K562 (cell line): ENCODE results near the gene ACKR3. TPM values are rescaled to one million over a fixed set of nuclear protein-coding genes. Genes with fewer than 3 reads are reported as not detected.

ENCODE experiments used
- ELK1 ChIP-seq: sonication (generic); formaldehyde crosslinking; IDR thresholded peaks from 2 replicates; pipeline ENCODE4 v1.8.1; 2022; ENCODE audit warnings: missing genetic modification reagents
- HEY1 ChIP-seq: fragments of 250-450 bp; sonication (Bioruptor Pico); IDR thresholded peaks from 2 replicates; pipeline ENCODE4 v1.5.0; 2020; ENCODE audit warnings: mild to moderate bottlenecking, moderate library complexity, borderline replicate concordance
- MLLT1 ChIP-seq, 2 experiments: fragments of 450-650 bp; IDR thresholded peaks; 2 replicates each; pipeline ENCODE4 v1.6.1; 2016
- TSHZ1 ChIP-seq: fragments of 250-450 bp; sonication (Bioruptor Pico); IDR thresholded peaks from 2 replicates; pipeline ENCODE4 v1.4.0; 2020; ENCODE audit warnings: mild to moderate bottlenecking, moderate library complexity
- ZKSCAN3 ChIP-seq: fragments of 250-450 bp; sonication (Bioruptor Pico); IDR thresholded peaks from 2 replicates; pipeline ENCODE4 v1.4.0; 2020
- polyA plus RNA-seq, 8 experiments: library from polyadenylated mRNA; depleted of rRNA in 4 of 8; stranded (reverse) in 5 of 8; unstranded in 3 of 8; fragments of >200 nt; fragmentation: Nextera tagmentation in 2 of 8; fragmentation: Illumina TruSeq in 1 of 8; extraction: Ambion mirVana in 2 of 8; extraction: Trizol in 1 of 8; gene quantifications; 2 replicates each; pipeline versions ENCODE4 v1.2.1 to v1.2.3, GENCODE V29; 2011 to 2014; ENCODE audit warnings: inconsistent platforms in 1 of 8, missing spikeins in 1 of 8
- total RNA-seq, 7 experiments: library from RNA; depleted of rRNA in 6 of 7; stranded (reverse); fragments of >200 nt in 6 of 7; fragmentation: Illumina TruSeq in 2 of 7; extraction: Trizol in 2 of 7; gene quantifications; 2 replicates each; pipeline versions ENCODE4 v1.2.1 to v1.2.3, GENCODE V29; 2011 to 2021; ENCODE audit warnings: low replicate concordance in 1 of 7
- TF ChIP-seq, protein P1 (sequence below): fragments of 200-600 bp; sonication (generic); IDR thresholded peaks from one replicate; pipeline ENCODE4 v1.6.1; 2012; ENCODE audit warnings: mild to moderate bottlenecking, low read depth, low read length, inconsistent platforms

The ACKR3 gene
- total and polyA plus RNA-seq, 9 of the 15 experiments (the other 6 are each of a cell fraction or from before 2014, with no cell fraction given), result 0.07 TPM; not detected in 8

DNA sequence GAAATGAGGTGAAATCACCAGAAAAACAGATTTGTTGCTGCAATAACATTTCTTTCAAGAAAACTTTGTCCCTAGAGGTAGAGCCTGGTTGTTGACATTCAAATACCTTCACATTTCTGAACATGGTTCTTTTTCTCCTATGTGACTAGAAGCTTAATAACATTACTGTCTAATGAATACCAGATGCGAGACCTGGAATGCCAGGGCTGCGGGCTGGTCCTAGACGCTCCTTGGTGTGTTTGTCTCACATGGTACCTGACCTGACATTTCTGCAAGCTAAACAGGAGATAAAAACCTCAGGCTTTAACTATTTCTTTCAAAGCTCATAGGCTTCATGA is 38.5 kb downstream of the ACKR3 start (continued):
- TF ChIP-seq, protein P1, sequence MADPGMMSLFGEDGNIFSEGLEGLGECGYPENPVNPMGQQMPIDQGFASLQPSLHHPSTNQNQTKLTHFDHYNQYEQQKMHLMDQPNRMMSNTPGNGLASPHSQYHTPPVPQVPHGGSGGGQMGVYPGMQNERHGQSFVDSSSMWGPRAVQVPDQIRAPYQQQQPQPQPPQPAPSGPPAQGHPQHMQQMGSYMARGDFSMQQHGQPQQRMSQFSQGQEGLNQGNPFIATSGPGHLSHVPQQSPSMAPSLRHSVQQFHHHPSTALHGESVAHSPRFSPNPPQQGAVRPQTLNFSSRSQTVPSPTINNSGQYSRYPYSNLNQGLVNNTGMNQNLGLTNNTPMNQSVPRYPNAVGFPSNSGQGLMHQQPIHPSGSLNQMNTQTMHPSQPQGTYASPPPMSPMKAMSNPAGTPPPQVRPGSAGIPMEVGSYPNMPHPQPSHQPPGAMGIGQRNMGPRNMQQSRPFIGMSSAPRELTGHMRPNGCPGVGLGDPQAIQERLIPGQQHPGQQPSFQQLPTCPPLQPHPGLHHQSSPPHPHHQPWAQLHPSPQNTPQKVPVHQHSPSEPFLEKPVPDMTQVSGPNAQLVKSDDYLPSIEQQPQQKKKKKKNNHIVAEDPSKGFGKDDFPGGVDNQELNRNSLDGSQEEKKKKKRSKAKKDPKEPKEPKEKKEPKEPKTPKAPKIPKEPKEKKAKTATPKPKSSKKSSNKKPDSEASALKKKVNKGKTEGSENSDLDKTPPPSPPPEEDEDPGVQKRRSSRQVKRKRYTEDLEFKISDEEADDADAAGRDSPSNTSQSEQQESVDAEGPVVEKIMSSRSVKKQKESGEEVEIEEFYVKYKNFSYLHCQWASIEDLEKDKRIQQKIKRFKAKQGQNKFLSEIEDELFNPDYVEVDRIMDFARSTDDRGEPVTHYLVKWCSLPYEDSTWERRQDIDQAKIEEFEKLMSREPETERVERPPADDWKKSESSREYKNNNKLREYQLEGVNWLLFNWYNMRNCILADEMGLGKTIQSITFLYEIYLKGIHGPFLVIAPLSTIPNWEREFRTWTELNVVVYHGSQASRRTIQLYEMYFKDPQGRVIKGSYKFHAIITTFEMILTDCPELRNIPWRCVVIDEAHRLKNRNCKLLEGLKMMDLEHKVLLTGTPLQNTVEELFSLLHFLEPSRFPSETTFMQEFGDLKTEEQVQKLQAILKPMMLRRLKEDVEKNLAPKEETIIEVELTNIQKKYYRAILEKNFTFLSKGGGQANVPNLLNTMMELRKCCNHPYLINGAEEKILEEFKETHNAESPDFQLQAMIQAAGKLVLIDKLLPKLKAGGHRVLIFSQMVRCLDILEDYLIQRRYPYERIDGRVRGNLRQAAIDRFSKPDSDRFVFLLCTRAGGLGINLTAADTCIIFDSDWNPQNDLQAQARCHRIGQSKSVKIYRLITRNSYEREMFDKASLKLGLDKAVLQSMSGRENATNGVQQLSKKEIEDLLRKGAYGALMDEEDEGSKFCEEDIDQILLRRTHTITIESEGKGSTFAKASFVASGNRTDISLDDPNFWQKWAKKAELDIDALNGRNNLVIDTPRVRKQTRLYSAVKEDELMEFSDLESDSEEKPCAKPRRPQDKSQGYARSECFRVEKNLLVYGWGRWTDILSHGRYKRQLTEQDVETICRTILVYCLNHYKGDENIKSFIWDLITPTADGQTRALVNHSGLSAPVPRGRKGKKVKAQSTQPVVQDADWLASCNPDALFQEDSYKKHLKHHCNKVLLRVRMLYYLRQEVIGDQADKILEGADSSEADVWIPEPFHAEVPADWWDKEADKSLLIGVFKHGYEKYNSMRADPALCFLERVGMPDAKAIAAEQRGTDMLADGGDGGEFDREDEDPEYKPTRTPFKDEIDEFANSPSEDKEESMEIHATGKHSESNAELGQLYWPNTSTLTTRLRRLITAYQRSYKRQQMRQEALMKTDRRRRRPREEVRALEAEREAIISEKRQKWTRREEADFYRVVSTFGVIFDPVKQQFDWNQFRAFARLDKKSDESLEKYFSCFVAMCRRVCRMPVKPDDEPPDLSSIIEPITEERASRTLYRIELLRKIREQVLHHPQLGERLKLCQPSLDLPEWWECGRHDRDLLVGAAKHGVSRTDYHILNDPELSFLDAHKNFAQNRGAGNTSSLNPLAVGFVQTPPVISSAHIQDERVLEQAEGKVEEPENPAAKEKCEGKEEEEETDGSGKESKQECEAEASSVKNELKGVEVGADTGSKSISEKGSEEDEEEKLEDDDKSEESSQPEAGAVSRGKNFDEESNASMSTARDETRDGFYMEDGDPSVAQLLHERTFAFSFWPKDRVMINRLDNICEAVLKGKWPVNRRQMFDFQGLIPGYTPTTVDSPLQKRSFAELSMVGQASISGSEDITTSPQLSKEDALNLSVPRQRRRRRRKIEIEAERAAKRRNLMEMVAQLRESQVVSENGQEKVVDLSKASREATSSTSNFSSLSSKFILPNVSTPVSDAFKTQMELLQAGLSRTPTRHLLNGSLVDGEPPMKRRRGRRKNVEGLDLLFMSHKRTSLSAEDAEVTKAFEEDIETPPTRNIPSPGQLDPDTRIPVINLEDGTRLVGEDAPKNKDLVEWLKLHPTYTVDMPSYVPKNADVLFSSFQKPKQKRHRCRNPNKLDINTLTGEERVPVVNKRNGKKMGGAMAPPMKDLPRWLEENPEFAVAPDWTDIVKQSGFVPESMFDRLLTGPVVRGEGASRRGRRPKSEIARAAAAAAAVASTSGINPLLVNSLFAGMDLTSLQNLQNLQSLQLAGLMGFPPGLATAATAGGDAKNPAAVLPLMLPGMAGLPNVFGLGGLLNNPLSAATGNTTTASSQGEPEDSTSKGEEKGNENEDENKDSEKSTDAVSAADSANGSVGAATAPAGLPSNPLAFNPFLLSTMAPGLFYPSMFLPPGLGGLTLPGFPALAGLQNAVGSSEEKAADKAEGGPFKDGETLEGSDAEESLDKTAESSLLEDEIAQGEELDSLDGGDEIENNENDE, result no peak
- TF ChIP-seq MLLT1 (IDR thresholded peaks at IDR 0.05) (no peak), HEY1 (CRISPR knock-in tag) (no peak), ZKSCAN3 (no peak), TSHZ1 (CRISPR knock-in tag) (no peak), ELK1 (CRISPR knock-in tag) (no peak)
- TF ChIP-seq, all 486 proteins: peak for 0
